Smooth muscle cell (in vitro differentiated cells): ENCODE results near the gene ESRRB. TPM values are rescaled to one million over a fixed set of nuclear protein-coding genes. Genes with fewer than 3 reads are reported as not detected.

Experiments
- DNase-seq: peaks from one replicate; lab custom pipeline; 2025; ENCODE audit not compliant: unreplicated experiment; lab: John Stamatoyannopoulos, UW
- H2AFZ ChIP-seq: fragments of 200-600 bp; sonication (generic); 2 replicates; pipeline ENCODE4 v1.6.0; 2016; ENCODE audit warnings: antibody characterized with exemption, low read depth, mild to moderate bottlenecking
- H3F3A ChIP-seq: fragments of 200-600 bp; sonication (generic); 2 replicates; pipeline ENCODE4 v1.6.0; 2017; ENCODE audit warnings: antibody characterized with exemption, low read depth
- H3K27ac ChIP-seq: fragments of 200-600 bp; sonication (generic); 2 replicates; pipeline ENCODE4 v1.5.1; 2016; ENCODE audit warnings: low read depth, mild to moderate bottlenecking
- H3K27me3 ChIP-seq: fragments of 200-600 bp; sonication (generic); 2 replicates; pipeline ENCODE4 v1.6.1; 2016; ENCODE audit warnings: low read depth, mild to moderate bottlenecking
- H3K36me3 ChIP-seq: fragments of 200-600 bp; sonication (generic); 2 replicates; pipeline ENCODE4 v1.5.1; 2016; ENCODE audit warnings: low read depth
- H3K4me1 ChIP-seq: fragments of 200-600 bp; sonication (generic); 2 replicates; pipeline ENCODE4 v1.5.1; 2016; ENCODE audit warnings: low read depth
- H3K4me2 ChIP-seq: fragments of 200-600 bp; sonication (generic); 2 replicates; pipeline ENCODE4 v1.6.0; 2016; ENCODE audit warnings: mild to moderate bottlenecking
- H3K4me3 ChIP-seq: fragments of 200-600 bp; sonication (generic); 2 replicates; pipeline ENCODE4 v1.5.1; 2016; ENCODE audit warnings: mild to moderate bottlenecking
- H3K79me2 ChIP-seq: fragments of 200-600 bp; sonication (generic); 2 replicates; pipeline ENCODE4 v1.6.0; 2016; ENCODE audit warnings: low read depth, mild to moderate bottlenecking
- H3K9ac ChIP-seq: fragments of 200-600 bp; sonication (generic); 2 replicates; pipeline ENCODE4 v1.6.0; 2016; ENCODE audit warnings: low read depth
- H3K9me3 ChIP-seq: fragments of 200-600 bp; sonication (generic); replicated peaks from 2 replicates; pipeline ENCODE4 v1.5.1; 2016; ENCODE audit warnings: low read depth
- H4K20me1 ChIP-seq: fragments of 200-600 bp; sonication (generic); 2 replicates; pipeline ENCODE4 v1.6.0; 2016; ENCODE audit warnings: low read depth
- CTCF ChIP-seq: fragments of 200-600 bp; sonication (generic); IDR thresholded peaks from 2 replicates; pipeline ENCODE4 v1.5.1; 2017; ENCODE audit warnings: borderline replicate concordance, mild to moderate bottlenecking, antibody characterized with exemption; ENCODE audit not compliant: insufficient read depth, poor library complexity, severe bottlenecking
- WGBS: methylation state at CpG from one replicate; pipeline ENCODE4 v1.1.7; 2016; ENCODE audit warnings: low lambda C conversion rate; 5-methylcytosine and 5-hydroxymethylcytosine counted together
- polyA plus RNA-seq: library from polyadenylated mRNA; unstranded; fragments of >200 nt; fragmentation: Nextera tagmentation; extraction: Ambion mirVana; gene quantifications from 2 replicates; pipeline ENCODE4 v1.2.1, GENCODE V29; 2016
- total RNA-seq: library from RNA; depleted of rRNA; stranded (reverse); fragments of >200 nt; gene quantifications from 2 replicates; pipeline ENCODE4 v1.2.3, GENCODE V29; 2014

ESRRB gene
- total and polyA plus RNA-seq, 2 experiments from 2014 or later = 0.72 TPM; not detected in 1

GRCh38 chr14:76346391-76347160, 29.4 kb upstream of the ESRRB start:
- Histone ChIP-seq H3K27ac (no peak overlapping the region), H3K4me1 (no peaks in the 10 kb centered on the region), H3F3A (no peaks in the 10 kb centered on the region), H4K20me1 (no peaks in the 10 kb centered on the region), H3K4me2 (no peak overlapping the region), H2AFZ (no peak overlapping the region), H3K79me2 (no peaks in the 10 kb centered on the region), H3K36me3 (no peaks in the 10 kb centered on the region), H3K4me3 (no peak overlapping the region), H3K9ac (no peak overlapping the region), H3K27me3 (no peaks in the 10 kb centered on the region), H3K9me3 (no peaks in the 10 kb centered on the region)
- 46% methylated on average over 8 of the region's 8 CpGs for WGBS
- no peak for TF ChIP-seq CTCF
- DNase-seq = no peak

- Histone ChIP-seq H4K20me1 (no peaks in the 10 kb centered on the region), H3F3A (no peaks in the 10 kb centered on the region), H2AFZ (no peak overlapping the region), H3K36me3 (no peaks in the 10 kb centered on the region), H3K4me3 (no peak overlapping the region), H3K79me2 (no peaks in the 10 kb centered on the region), H3K4me1 (no peaks in the 10 kb centered on the region), H3K27me3 (no peaks in the 10 kb centered on the region), H3K4me2 (no peak overlapping the region), H3K9ac (no peak overlapping the region), H3K9me3 (no peaks in the 10 kb centered on the region), H3K27ac (no peak overlapping the region)
- no peak for DNase-seq
- WGBS = 12% methylated on average over 8 of the region's 8 CpGs
- TF ChIP-seq CTCF = no peak
These were observed 27.0 kb upstream of the ESRRB start for GRCh38 chr14:76348898-76349297.

- 90% methylated on average over 4 of the region's 4 CpGs for WGBS
- no peak for DNase-seq
- H3K27ac ChIP-seq = no peak overlapping the region
- no peaks in the 10 kb centered on the region for H3K9me3 ChIP-seq
- H3K36me3 ChIP-seq = no peaks in the 10 kb centered on the region
- no peaks in the 10 kb centered on the region for H3K4me1 ChIP-seq
- no peak for TF ChIP-seq CTCF
- no peak overlapping the region for H2AFZ ChIP-seq
- no peak overlapping the region for H3K4me3 ChIP-seq
- H3K9ac ChIP-seq = no peak overlapping the region
- H3K4me2 ChIP-seq = no peak overlapping the region
- H3K27me3 ChIP-seq = peaks cover 1% of the 10 kb centered on the region
- H3F3A ChIP-seq = no peaks in the 10 kb centered on the region
- no peaks in the 10 kb centered on the region for H3K79me2 ChIP-seq
- no peaks in the 10 kb centered on the region for H4K20me1 ChIP-seq
These were observed 25.9 kb upstream of the ESRRB start for GRCh38 chr14:76349993-76350392.

GRCh38 chr14:76350671-76351070, 25.3 kb upstream of the ESRRB start:
- H3K27ac ChIP-seq = no peak overlapping the region
- no peaks in the 10 kb centered on the region for H3F3A ChIP-seq
- no peak for DNase-seq
- H3K9me3 ChIP-seq = no peaks in the 10 kb centered on the region
- TF ChIP-seq CTCF = no peak
- no peaks in the 10 kb centered on the region for H3K79me2 ChIP-seq
- H2AFZ ChIP-seq = no peak overlapping the region
- no peaks in the 10 kb centered on the region for H4K20me1 ChIP-seq
- H3K9ac ChIP-seq = no peak overlapping the region
- no peak overlapping the region for H3K4me2 ChIP-seq
- 96% methylated on average over 5 of the region's 5 CpGs for WGBS
- H3K4me1 ChIP-seq = no peaks in the 10 kb centered on the region
- H3K36me3 ChIP-seq = no peaks in the 10 kb centered on the region
- peaks cover 8% of the 10 kb centered on the region for H3K27me3 ChIP-seq
- H3K4me3 ChIP-seq = no peak overlapping the region
